Endothelial cell of hepatic sinusoid (primary cell): ENCODE data around the gene MMP19.

ENCODE experiments used
- in situ Hi-C: cut with HindIII; loops from 2 replicates; pipeline ENCODE4 v1.10.0; 2017; ENCODE audit warnings: low sequenced_read_pairs

The MMP19 gene

GRCh38 chr12:55816881-55817344 is 25.8 kb downstream of the MMP19 start:
- in situ Hi-C loops: loop anchor here (5.0 kb wide), 1 partner anchor 115 kb away; the partner anchor contains the start of gene DGKA

GRCh38 chr12:55815473-55815872 is 27.3 kb downstream of the MMP19 start:
- in situ Hi-C loops: loop anchor here (5.0 kb wide), 1 partner anchor 117 kb away; the partner anchor contains the start of gene DGKA

GRCh38 chr12:55814257-55814656 is 28.5 kb downstream of the MMP19 start:
- in situ Hi-C loops: no loop called here

- in situ Hi-C loops: no loop called here
Observed at GRCh38 chr12:55812088-55812487, 30.6 kb downstream of the MMP19 start.

DNA sequence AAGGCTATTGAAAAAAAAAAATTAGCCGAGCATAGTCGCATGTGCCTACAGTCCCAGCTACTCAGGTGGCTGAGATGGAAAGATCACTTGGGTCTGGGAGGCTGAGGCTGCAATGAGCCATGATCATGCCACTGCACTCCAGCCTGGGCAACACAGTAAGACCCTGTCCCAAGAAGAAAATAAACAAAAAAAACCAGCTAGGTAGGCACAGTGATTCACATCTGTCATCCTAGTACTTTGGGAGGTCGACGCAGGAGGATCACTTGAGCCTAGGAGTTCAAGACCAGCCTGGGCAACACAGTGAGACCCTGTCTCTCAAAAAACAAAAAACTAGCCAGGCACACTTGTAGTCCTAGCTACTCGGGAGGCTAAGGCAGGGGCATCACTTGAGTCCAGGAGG is 33.5 kb downstream of the MMP19 start:
- in situ Hi-C loops: no loop called here

DNA sequence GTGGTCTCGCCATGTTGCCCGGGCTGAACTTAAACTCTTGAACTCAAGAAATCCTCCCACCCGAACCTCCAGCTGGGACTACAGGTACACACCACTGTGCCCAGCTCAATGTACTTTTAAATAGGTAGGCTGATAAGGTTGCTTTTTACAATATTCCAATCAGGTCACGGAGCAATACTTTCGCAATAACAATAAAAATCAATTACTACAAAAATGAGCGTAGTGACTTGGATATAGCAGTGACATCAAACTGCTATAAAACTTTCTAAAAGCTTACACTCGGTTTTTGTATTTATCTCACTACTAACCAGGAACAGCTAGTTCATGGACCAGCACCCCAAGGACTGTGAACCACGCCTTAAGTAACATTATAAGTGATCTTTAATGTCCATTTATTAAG is 35.8 kb downstream of the MMP19 start:
- in situ Hi-C loops: no loop called here

GRCh38 chr12:55797550-55797949 is 45.2 kb downstream of the MMP19 start:
- in situ Hi-C loops: loop anchor here (5.0 kb wide), 1 partner anchor 40 kb away; no protein-coding TSS in a partner anchor

GRCh38 chr12:55797068-55797467 is 45.7 kb downstream of the MMP19 start:
- in situ Hi-C loops: loop anchor here (5.0 kb wide), 1 partner anchor 40 kb away; no protein-coding TSS in a partner anchor

DNA sequence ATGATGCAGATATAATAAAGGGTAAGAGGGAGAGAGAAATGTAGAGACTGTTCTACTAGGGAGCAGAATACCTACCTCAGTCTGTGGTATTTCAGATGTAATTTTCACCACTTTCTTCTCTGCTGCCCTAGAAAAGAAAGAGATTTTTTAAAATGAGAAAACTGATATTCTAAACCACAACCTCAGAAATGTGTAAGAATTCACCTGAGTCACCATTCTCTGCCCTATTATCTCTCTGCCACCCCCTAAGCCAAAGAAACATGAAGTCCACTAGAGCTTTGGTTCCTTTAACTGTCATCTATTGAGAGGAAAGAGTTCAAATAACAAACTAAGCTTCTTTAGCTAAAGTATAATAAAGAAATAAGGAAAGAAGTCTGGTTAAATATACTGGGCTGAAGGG is 46.8 kb downstream of the MMP19 start:
- in situ Hi-C loops: loop anchor here (5.0 kb wide), 1 partner anchor 39 kb away; no protein-coding TSS in a partner anchor

- in situ Hi-C loops: no loop called here
Observed at GRCh38 chr12:55789893-55790292, 52.8 kb downstream of the MMP19 start.

DNA sequence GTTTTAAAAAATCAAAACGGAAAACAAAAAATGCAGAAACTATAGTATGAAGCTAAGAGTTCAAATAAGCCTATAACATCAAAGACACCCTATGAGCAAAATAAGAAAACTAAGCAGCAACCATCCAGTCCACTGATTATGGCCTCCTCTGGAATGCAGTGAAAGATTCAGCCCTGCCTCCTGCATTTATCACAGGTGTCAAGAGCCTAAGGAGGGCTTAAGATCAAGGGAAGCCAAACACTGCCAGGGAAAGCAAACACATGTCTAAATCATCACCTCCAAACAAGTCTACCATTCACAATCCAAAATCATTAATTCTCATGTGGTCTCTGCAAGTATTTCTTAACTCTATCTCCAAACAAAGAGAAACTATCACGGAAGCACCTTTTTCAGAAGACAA is 53.6 kb downstream of the MMP19 start:
- in situ Hi-C loops: no loop called here

GRCh38 chr12:55788546-55788945 is 54.2 kb downstream of the MMP19 start:
- in situ Hi-C loops: no loop called here
